ENCODE results near the gene EPHA4.

EPHA4 gene

GRCh38 chr2:221464971-221465370, 107.1 kb downstream of the EPHA4 start:
- DNase-seq = no peak

- no peak for DNase-seq
Observed at GRCh38 chr2:221463241-221463896, 108.7 kb downstream of the EPHA4 start.

- no peak for DNase-seq
Observed at GRCh38 chr2:221461901-221462300, 110.2 kb downstream of the EPHA4 start.

- DNase-seq = no peak
Observed at GRCh38 chr2:221460136-221460535, 112.0 kb downstream of the EPHA4 start.

- no peak for DNase-seq
Observed at GRCh38 chr2:221458578-221458977, 113.5 kb downstream of the EPHA4 start.

- no peak for DNase-seq
Observed at GRCh38 chr2:221455214-221455613, 116.9 kb downstream of the EPHA4 start.

- no peak for DNase-seq
Observed at GRCh38 chr2:221454459-221455105, 117.5 kb downstream of the EPHA4 start.

- DNase-seq = no peak
Observed at GRCh38 chr2:221451862-221452788, 120.0 kb downstream of the EPHA4 start.

GRCh38 chr2:221450280-221450679, 121.8 kb downstream of the EPHA4 start:
- no peak for DNase-seq

- DNase-seq = no peak
Observed at GRCh38 chr2:221449406-221449805, 122.7 kb downstream of the EPHA4 start.

GRCh38 chr2:221448844-221449390, 123.2 kb downstream of the EPHA4 start:
- no peak for DNase-seq

GRCh38 chr2:221448057-221448843, 123.9 kb downstream of the EPHA4 start:
- DNase-seq = no peak

- DNase-seq = no peak
Observed at GRCh38 chr2:221447310-221447709, 124.8 kb downstream of the EPHA4 start.

- no peak for DNase-seq
Observed at GRCh38 chr2:221446140-221446539, 126.0 kb downstream of the EPHA4 start.

- no peak for DNase-seq
Observed at GRCh38 chr2:221444106-221444505, 128.0 kb downstream of the EPHA4 start.

GRCh38 chr2:221443645-221444044, 128.5 kb downstream of the EPHA4 start:
- DNase-seq = no peak

- no peak for DNase-seq
Observed at GRCh38 chr2:221442128-221442527, 130.0 kb downstream of the EPHA4 start.

GRCh38 chr2:221439761-221440479, 132.2 kb downstream of the EPHA4 start:
- no peak for DNase-seq

GRCh38 chr2:221437056-221437455, 135.0 kb downstream of the EPHA4 start:
- peak; percentile 43 for DNase-seq

- DNase-seq = no peak
Observed at GRCh38 chr2:221435171-221435570, 136.9 kb downstream of the EPHA4 start.

- DNase-seq = no peak
Observed at GRCh38 chr2:221434142-221434541, 138.0 kb downstream of the EPHA4 start.

- DNase-seq = peak; percentile 98
Observed at GRCh38 chr2:221431477-221431876, 140.6 kb downstream of the EPHA4 start.
